Ovary (tissue), 3 donors: ENCODE results near the gene RAB3GAP1.

Experiments used
- POLR2A ChIP-seq: fragments of 450-650 bp; IDR thresholded peaks from one replicate; pipeline ENCODE4 v1.6.1; 2017; ENCODE audit warnings: antibody characterized with exemption, mild to moderate bottlenecking, moderate library complexity
- TF ChIP-seq, protein P1 (sequence below), 3 donors: fragments of 450-650 bp in 2 of 3; fragments of 200-600 bp in 1 of 3; IDR thresholded peaks; one replicate each; pipeline versions ENCODE4 v1.5.1 to v1.8.0; 2016 to 2022; ENCODE audit warnings: antibody characterized with exemption in 3 of 3, mild to moderate bottlenecking in 1 of 3
- donor health status: DM: no; HTN: no; CAD: no.

DNA sequence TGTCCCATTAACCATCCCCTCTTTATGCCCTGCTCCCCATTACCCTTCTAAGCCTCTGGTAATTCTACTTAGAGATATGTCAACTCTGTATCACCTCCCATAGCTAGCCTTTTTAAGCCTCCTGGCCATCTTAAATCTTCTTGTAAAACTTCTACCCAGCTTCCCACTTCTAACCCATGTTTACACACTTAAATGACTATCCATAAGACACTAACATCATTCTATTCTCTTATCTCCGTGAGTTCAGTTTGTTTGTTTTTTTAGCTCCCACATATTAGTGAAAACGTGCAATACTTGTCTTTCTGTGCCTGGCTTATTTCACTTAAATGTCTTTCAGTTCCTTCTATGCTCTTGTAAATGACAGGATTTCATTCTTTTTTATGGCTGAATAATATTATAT lies 42.4 kb downstream of the RAB3GAP1 start:
- TF ChIP-seq, protein P1, sequence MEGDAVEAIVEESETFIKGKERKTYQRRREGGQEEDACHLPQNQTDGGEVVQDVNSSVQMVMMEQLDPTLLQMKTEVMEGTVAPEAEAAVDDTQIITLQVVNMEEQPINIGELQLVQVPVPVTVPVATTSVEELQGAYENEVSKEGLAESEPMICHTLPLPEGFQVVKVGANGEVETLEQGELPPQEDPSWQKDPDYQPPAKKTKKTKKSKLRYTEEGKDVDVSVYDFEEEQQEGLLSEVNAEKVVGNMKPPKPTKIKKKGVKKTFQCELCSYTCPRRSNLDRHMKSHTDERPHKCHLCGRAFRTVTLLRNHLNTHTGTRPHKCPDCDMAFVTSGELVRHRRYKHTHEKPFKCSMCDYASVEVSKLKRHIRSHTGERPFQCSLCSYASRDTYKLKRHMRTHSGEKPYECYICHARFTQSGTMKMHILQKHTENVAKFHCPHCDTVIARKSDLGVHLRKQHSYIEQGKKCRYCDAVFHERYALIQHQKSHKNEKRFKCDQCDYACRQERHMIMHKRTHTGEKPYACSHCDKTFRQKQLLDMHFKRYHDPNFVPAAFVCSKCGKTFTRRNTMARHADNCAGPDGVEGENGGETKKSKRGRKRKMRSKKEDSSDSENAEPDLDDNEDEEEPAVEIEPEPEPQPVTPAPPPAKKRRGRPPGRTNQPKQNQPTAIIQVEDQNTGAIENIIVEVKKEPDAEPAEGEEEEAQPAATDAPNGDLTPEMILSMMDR (IDR thresholded peaks at IDR 0.05): no peak
- no peak for TF ChIP-seq POLR2A
